Cerebellar nuclear complex (tissue), 1 donor: ENCODE measurements around the gene LCORL.
"Not testable (repeated sequence)": the region's sequence is repeated elsewhere in the genome, so short reads cannot be mapped to it uniquely, and the experiment has no call there.

Experiments used
- DNase-seq, 2 experiments: peaks; one replicate each; lab custom pipeline; 2025; lab: John Stamatoyannopoulos, UW

The LCORL gene

GRCh38 chr4:18020145-18020670, 1.3 kb downstream of the LCORL start:
- no peak for DNase-seq

GRCh38 chr4:18014269-18014668, 7.3 kb downstream of the LCORL start:
- no peak for DNase-seq

- no peak for DNase-seq
Observed at GRCh38 chr4:18012807-18013462, 8.6 kb downstream of the LCORL start.

GRCh38 chr4:18012134-18012806, 9.3 kb downstream of the LCORL start:
- no peak for DNase-seq

GRCh38 chr4:18007625-18008024, 13.9 kb downstream of the LCORL start:
- no peak for DNase-seq

- not testable (repeated sequence) for DNase-seq
Observed at GRCh38 chr4:18006432-18006831, 15.1 kb downstream of the LCORL start.

- no peak for DNase-seq
Observed at GRCh38 chr4:17997129-17997528, 24.4 kb downstream of the LCORL start.

- DNase-seq: no peak
Observed at GRCh38 chr4:17995165-17995564, 26.4 kb downstream of the LCORL start.

- no peak for DNase-seq
Observed at GRCh38 chr4:17985832-17986231, 35.7 kb downstream of the LCORL start.

GRCh38 chr4:17981063-17981462, 40.5 kb downstream of the LCORL start:
- DNase-seq: no peak

GRCh38 chr4:17968721-17969120, 52.8 kb downstream of the LCORL start:
- DNase-seq: no peak

GRCh38 chr4:17967078-17967477, 54.5 kb downstream of the LCORL start:
- DNase-seq: no peak

- DNase-seq: no peak
Observed at GRCh38 chr4:17966312-17966711, 55.2 kb downstream of the LCORL start.

- no peak for DNase-seq
Observed at GRCh38 chr4:17964576-17964975, 57.0 kb downstream of the LCORL start.

- DNase-seq: no peak
Observed at GRCh38 chr4:17962171-17962570, 59.4 kb downstream of the LCORL start.

GRCh38 chr4:17961249-17961648, 60.3 kb downstream of the LCORL start:
- DNase-seq: no peak

- DNase-seq: no peak
Observed at GRCh38 chr4:17958181-17958580, 63.4 kb downstream of the LCORL start.

- DNase-seq: no peak
Observed at GRCh38 chr4:17957688-17958087, 63.9 kb downstream of the LCORL start.

- no peak for DNase-seq
Observed at GRCh38 chr4:17956245-17956644, 65.3 kb downstream of the LCORL start.

GRCh38 chr4:17945303-17945702, 76.3 kb downstream of the LCORL start:
- no peak for DNase-seq

GRCh38 chr4:17941731-17942130, 79.8 kb downstream of the LCORL start:
- no peak for DNase-seq

- DNase-seq: no peak
Observed at GRCh38 chr4:17939054-17939453, 82.5 kb downstream of the LCORL start.

- no peak for DNase-seq
Observed at GRCh38 chr4:17934286-17934685, 87.3 kb downstream of the LCORL start.

GRCh38 chr4:17933126-17933525, 88.4 kb downstream of the LCORL start:
- DNase-seq: no peak
